GM19023 (cell line): Measurements from ENCODE around the gene MACROD2.
"Not testable (repeated sequence)": the region's sequence is repeated elsewhere in the genome, so short reads cannot be mapped to it uniquely, and the experiment has no call there.

Source experiments
- ATAC-seq: cut with Tn5 transposase; IDR thresholded peaks from one replicate; pipeline ENCODE4 v1.9.1; 2021; ENCODE audit warnings: mild to moderate bottlenecking, moderate library complexity; ENCODE audit not compliant: unreplicated experiment

Gene MACROD2

GRCh38 chr20:15937179-15937578, 1941.9 kb downstream of the MACROD2 start:
- peak; percentile 83 for ATAC-seq

- ATAC-seq: no peak
These were observed 1943.5 kb downstream of the MACROD2 start for GRCh38 chr20:15938847-15939246.

GRCh38 chr20:15940127-15940526, 1944.8 kb downstream of the MACROD2 start:
- ATAC-seq: no peak

GRCh38 chr20:15942130-15942529, 1946.8 kb downstream of the MACROD2 start:
- ATAC-seq: no peak

GRCh38 chr20:15945289-15945688, 1950.0 kb downstream of the MACROD2 start:
- ATAC-seq: no peak

GRCh38 chr20:15949391-15949790, 1954.1 kb downstream of the MACROD2 start:
- no peak for ATAC-seq

GRCh38 chr20:15951658-15952057, 1956.3 kb downstream of the MACROD2 start:
- ATAC-seq: no peak

- no peak for ATAC-seq
These were observed 1962.8 kb downstream of the MACROD2 start for GRCh38 chr20:15958142-15958541.

GRCh38 chr20:15965165-15965564, 1969.8 kb downstream of the MACROD2 start:
- ATAC-seq: no peak

GRCh38 chr20:15967334-15967733, 1972.0 kb downstream of the MACROD2 start:
- no peak for ATAC-seq

GRCh38 chr20:15976047-15976736, 1980.9 kb downstream of the MACROD2 start:
- ATAC-seq: no peak

GRCh38 chr20:15977026-15977425, 1981.7 kb downstream of the MACROD2 start:
- no peak for ATAC-seq

- no peak for ATAC-seq
These were observed 1982.4 kb downstream of the MACROD2 start for GRCh38 chr20:15977758-15978157.

GRCh38 chr20:15985494-15986368, 1990.4 kb downstream of the MACROD2 start:
- ATAC-seq: not testable (repeated sequence)

GRCh38 chr20:15986690-15987089, 1991.4 kb downstream of the MACROD2 start:
- peak; percentile 92 for ATAC-seq

GRCh38 chr20:15991279-15991678, 1996.0 kb downstream of the MACROD2 start:
- no peak for ATAC-seq

- no peak for ATAC-seq
These were observed 1997.2 kb downstream of the MACROD2 start for GRCh38 chr20:15992564-15992963.

GRCh38 chr20:16000112-16000511, 2004.8 kb downstream of the MACROD2 start:
- no peak for ATAC-seq

- ATAC-seq: no peak
These were observed 2006.0 kb downstream of the MACROD2 start for GRCh38 chr20:16001286-16001685.

- ATAC-seq: no peak
These were observed 2008.0 kb downstream of the MACROD2 start for GRCh38 chr20:16003310-16003709.

- ATAC-seq: no peak
These were observed 2009.0 kb downstream of the MACROD2 start for GRCh38 chr20:16004108-16004854.
